T-helper 2 cell (primary cell): ENCODE results near the gene NIF3L1.

ENCODE experiments used
- DNase-seq, 5 experiments: peaks; one replicate each; pipeline versions ENCODE4 v3.0.0 to v3.0.0-alpha.2; 2012 to 2022
- total RNA-seq, 2 donors: gene quantifications; one replicate each; lab custom pipeline; 2026; lab: John Stamatoyannopoulos, UW

NIF3L1 gene
- total RNA-seq: 5.6 to 16.2 reads per million in 2 donors

DNA sequence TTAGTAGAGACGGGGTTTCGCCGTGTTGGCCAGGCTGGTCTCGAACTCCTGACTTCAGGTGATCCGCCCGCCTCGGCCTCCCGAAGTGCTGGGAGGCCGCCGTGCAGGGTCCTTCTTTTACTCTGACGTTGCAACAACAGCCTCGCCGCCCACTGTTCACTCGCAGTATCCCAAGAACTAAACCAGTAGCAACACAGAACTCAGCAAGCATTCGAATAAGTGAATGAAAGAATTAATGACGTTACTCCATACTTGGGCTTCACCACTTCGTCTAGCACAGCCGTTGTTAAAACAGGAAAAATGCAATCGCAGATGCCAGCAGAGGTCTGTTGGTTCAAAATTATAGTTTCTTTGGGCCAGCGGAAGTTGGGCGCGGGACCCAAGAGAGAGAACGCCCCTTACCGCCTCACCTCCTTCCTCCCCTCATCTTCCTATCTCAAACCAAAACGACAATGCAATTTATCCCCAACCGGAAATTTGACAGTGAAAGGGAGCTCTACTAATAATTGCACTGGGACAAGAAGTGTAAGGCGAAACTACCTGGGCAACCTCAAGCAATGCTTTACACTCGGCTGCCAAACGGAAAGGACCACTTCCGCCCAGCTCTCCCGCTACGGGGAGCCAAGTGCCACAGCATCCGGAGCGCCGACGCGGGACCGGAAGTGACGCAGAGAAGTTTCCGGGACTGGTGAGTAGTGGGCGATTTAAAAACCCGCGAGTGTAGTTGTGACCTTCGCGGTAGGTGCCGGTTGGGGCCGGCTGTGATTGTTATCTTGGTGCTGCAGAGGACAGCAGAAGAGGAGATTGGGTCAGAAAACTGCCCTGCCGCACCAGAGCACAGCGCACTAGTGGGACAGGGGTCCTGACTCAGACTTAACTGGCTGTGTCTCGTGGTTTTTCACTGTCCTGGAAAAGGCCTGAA lies at the start of gene NIF3L1, which contains the start of gene PPIL3:
NIF3L1 (plus strand) TSS at position 668 of the 922 bp plus-strand sequence. CDS start 2,573 bp downstream, outside the sequence.
PPIL3 (minus strand) TSS at position 374 of the 922 bp plus-strand sequence. CDS start 1,462 bp downstream, outside the sequence.
- DNase-seq: peak; percentile 78 to 100 (median 95)

GRCh38 chr2:200839513-200839912 lies 49.7 kb upstream of the NIF3L1 start:
- DNase-seq: no peak

GRCh38 chr2:200843993-200844948 lies 44.9 kb upstream of the NIF3L1 start:
- no peak for DNase-seq

GRCh38 chr2:200845194-200845593 lies 44.0 kb upstream of the NIF3L1 start:
- DNase-seq: no peak

DNA sequence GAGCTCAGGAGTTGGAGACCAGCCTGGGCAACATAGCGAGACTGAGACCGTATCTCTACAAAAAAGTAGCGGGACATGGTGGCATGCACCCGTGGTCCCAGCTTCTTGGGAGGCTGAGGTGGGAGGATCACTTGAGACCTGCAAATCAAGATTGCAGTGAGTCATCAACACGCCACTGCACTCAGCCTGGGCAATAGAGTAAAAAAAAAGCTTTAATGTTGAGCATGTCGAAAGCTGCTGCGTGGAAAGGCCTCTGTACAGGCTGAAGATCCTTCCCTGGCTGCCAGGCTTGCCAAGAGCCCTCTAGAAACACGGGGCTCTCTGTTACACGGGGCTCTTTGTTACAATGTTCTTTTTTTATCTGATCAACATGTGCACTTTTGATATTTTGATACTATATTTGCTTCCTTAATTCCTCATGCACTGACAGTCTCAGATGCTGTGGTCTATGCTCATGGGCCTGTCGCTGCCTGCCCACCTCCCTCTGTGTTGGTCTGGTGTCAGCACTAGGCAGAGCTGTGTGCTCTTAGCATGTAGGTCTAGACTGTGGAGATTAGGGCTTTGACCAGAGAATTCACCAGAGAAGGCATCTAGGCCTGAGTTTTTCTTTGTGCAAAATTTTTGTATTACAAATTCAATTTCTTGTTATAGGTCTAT lies 43.4 kb upstream of the NIF3L1 start:
- DNase-seq: no peak

DNA sequence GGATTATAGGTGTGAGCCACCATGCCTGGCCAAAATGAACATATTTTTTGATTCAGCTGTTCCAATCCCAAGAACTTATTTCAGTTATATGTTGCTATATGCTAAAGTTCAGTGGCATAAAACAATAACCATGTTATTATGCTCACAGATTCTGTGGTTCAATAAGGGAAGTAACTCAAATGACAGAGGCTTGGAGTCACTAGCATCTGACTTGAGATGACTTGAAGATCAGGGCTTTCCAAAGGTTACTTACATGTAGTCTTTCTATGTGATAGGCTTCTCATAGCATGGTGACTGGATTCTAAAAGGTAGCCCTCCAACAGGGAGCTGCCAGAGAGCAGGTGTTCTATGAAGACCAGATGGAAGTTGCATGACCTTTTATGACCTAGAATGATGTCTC lies 41.9 kb upstream of the NIF3L1 start:
- no peak for DNase-seq

GRCh38 chr2:200847939-200848338 lies 41.2 kb upstream of the NIF3L1 start:
- no peak for DNase-seq

GRCh38 chr2:200850512-200851256 lies 38.5 kb upstream of the NIF3L1 start:
- DNase-seq: no peak

DNA sequence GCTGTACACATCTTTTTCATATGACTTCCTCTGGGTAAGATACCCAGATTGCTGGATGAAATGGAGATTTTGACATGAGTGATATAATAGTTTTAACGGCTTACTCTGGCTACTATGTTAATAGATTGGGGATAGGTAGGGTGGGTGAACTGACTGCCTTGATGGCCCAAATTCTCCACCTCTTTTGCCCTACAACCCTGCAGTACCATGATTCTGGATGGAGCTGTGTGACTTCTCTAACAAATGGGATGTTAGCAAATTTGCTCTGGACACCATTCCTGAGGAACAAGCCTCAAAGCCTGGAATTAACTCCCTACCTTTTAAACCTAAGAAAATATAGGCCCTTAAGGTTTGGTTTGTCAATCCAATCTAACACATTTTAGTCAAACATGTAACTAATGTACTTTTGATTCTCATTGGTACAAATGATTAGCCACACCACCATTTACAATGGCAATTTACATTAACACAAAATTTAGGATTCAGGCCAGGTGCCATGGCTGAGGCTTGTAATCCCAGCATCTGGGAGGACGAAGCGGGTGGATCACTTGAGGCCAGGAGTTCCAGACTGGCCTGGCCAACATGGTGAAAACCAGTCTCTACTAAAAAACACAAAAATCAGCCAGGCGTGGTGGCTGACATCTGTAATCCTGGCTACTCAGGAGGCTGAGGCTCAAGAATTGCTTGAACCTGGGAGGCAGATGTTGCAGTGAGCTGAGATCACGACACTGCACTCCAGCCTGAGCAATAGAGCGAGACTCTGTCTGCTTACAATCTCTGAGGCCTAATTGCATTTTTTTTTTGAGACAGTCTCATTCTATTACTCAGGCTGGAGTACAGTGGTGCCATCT lies 37.5 kb upstream of the NIF3L1 start:
- DNase-seq: no peak

DNA sequence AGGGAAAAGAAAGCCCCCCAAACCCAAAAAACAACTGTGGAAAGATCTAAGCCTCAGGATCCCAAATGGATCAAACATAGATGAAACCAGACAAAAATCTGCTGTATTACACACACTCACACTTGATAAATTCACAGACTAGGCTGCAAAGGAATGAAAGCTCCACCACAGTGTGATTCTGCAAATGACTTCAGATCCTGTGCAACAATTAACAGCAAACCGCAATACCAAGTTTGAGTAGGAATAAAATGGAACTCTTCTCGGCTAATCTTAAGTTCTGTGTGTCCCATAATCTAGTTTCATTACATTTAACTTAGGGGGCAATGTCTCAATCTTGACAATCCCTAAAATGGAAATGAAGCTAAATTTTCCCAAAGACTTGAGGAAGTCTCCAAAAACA lies 36.6 kb upstream of the NIF3L1 start:
- DNase-seq: no peak

- DNase-seq: no peak
Observed at GRCh38 chr2:200856806-200857205, 32.4 kb upstream of the NIF3L1 start.

DNA sequence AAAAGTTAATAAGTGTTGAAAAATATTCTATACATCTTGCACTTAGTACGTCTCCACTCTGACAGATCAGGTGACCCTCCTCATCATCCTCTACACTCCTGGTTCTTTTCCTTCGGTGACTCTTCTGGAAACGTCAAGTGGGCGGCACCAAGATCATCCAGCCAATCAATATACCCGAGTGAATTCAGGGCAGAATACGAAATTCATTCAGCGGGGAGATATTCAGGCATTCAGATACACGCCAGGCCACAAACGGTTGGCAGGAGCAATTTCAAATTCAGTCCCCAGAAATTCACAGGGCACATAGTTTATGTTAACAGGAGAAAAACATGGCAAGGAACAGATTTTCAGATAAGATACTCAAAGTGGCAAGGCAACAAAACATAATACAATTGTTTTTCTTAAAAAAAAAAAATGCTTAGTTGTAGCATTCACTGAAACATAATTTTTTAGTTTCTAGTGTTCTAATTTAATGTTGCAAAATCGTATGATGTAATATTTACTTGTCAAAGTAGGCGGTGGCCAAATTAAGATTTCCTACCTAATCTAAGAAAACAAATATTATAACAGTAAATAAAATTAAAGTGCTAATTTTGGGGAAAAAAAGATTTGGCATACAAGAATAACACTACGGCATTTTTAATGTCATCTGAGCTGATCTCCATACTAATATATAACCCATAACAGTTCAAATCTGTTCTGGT lies 28.9 kb upstream of the NIF3L1 start:
- peak in 1 of 5 experiments; percentile 19 for DNase-seq

GRCh38 chr2:200861617-200862155 lies 27.5 kb upstream of the NIF3L1 start:
- no peak for DNase-seq

GRCh38 chr2:200862532-200863000 lies 26.6 kb upstream of the NIF3L1 start:
- peak in 4 of 5 experiments; percentile 36 to 91 (median 57) for DNase-seq

- DNase-seq: peak in 1 of 5 experiments; percentile 58
Observed at GRCh38 chr2:200863782-200864175, 25.4 kb upstream of the NIF3L1 start.

DNA sequence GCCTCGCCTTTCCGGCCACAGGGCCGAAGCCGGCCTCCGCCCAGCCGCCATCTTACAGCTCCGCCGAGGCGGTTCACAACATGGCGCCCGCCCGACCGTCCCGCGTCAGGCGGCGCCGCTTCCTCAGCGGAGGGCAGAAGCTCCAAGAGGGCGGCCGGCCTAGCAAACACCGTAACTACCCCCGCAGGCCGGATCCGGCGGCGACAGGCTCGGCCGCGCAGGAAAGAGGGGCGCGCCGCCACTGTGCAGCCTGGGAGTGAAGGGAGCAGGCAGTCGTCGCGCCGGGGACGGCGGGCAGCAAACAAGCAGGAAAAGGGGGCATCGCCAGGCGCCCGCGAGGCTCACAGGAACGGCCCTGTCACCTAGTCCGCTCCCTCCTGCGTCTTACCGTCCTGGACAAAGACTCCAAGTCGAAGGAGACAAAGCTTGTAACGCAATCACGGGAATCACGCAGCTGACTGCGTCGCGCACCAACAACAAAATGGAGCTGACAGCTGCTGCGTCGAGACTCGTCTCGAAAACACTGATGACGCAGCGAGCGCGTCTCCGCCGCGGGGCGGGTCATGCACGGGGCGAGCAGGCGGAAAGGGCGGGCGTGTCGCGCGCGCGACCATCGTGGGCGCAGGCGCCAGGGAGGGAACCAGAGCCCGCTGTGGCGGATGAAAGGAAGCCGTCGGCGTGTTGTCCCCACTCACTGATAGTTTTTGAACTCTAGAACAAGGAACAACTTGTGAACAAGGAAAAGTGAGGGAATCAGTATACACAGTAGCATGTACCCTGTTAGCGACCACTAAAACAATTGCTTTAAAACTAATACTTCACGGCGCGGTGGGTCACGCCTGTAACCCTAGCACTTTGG lies 24.8 kb upstream of the NIF3L1 start, which contains the start of gene CLK1:
CLK1 (minus strand) TSS at position 483 of the 859 bp plus-strand sequence. CDS start 2,796 bp downstream, outside the sequence.
- peak; percentile 88 to 97 (median 96) for DNase-seq

GRCh38 chr2:200869014-200869413 lies 20.2 kb upstream of the NIF3L1 start:
- DNase-seq: no peak

DNA sequence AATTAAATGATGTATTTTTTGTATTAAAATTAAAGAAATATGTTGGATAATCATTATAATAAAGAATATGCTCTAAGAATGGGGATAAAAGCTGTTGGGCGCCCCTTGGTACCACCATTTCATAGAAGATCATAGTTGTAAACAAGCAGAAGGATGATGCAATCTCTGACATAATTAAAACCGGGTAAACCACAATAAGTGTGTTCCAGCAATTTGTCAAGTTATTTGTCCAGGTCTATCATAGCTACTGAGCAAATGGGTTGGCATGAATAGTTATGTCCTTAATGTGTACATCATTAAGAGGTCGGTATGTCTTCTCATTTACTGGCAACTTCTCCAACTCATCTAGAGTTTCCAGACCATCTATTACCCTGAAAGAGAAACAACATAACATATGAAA lies 18.0 kb upstream of the NIF3L1 start:
- DNase-seq: no peak
